Breast epithelium (tissue), 3 donors: ENCODE data around the gene JAGN1.

ENCODE experiments used
- CTCF ChIP-seq, 3 donors: fragments of 450-650 bp; IDR thresholded peaks; one replicate each; pipeline ENCODE4 v1.5.1; 2016 to 2017; ENCODE audit warnings: antibody characterized with exemption in 3 of 3, mild to moderate bottlenecking in 3 of 3, moderate library complexity in 3 of 3
- POLR2A ChIP-seq: fragments of 450-650 bp; IDR thresholded peaks from one replicate; pipeline ENCODE4 v1.6.1; 2016; ENCODE audit warnings: antibody characterized with exemption, mild to moderate bottlenecking, moderate library complexity
- POLR2AphosphoS5 ChIP-seq, 3 donors: sonication (generic); formaldehyde crosslinking; IDR thresholded peaks; one replicate each; pipeline ENCODE4 v1.6.1; 2017; ENCODE audit warnings: antibody characterized with exemption in 3 of 3

GRCh38 chr3:9917820-9918219 is 27.4 kb downstream of the JAGN1 start:
- no peak for TF ChIP-seq POLR2AphosphoS5 (IDR thresholded peaks at IDR 0.05)
- no peak for TF ChIP-seq POLR2A
- TF ChIP-seq CTCF (IDR thresholded peaks at IDR 0.05): no peak
